GM10266 (cell line): ENCODE measurements around the gene OR2A1.
"Not testable (repeated sequence)": the region's sequence is repeated elsewhere in the genome, so short reads cannot be mapped to it uniquely, and the experiment has no call there.

Source experiments
- DNase-seq: peaks from one replicate; pipeline ENCODE4 v3.0.0; 2012; ENCODE audit errors: extremely low spot score

Gene OR2A1

GRCh38 chr7:144311872-144312469, at the start of gene OR2A1:
OR2A1 (plus strand) TSS chr7:144312419; CDS start chr7:144318125, 5,706 bp downstream.
- DNase-seq, result not testable (repeated sequence)

GRCh38 chr7:144264692-144265091, 47.5 kb upstream of the OR2A1 start, which contains the start of gene OR2A7:
OR2A7 (minus strand) TSS chr7:144264792; CDS start chr7:144259628, 5,164 bp downstream.
- not testable (repeated sequence) for DNase-seq

GRCh38 chr7:144269188-144269587, 43.0 kb upstream of the OR2A1 start, which contains the start of gene CTAGE8:
CTAGE8 (minus strand) TSS chr7:144269288; CDS start chr7:144269250, 38 bp downstream.
- not testable (repeated sequence) for DNase-seq

- not testable (repeated sequence) for DNase-seq
Observed at GRCh38 chr7:144275281-144275680, 36.9 kb upstream of the OR2A1 start.

- DNase-seq, result not testable (repeated sequence)
Observed at GRCh38 chr7:144280010-144280409, 32.2 kb upstream of the OR2A1 start.

- not testable (repeated sequence) for DNase-seq
Observed at GRCh38 chr7:144281981-144282380, 30.2 kb upstream of the OR2A1 start.

GRCh38 chr7:144282490-144282889, 29.7 kb upstream of the OR2A1 start:
- DNase-seq, result not testable (repeated sequence)

GRCh38 chr7:144283716-144284115, 28.5 kb upstream of the OR2A1 start:
- not testable (repeated sequence) for DNase-seq

- DNase-seq, result not testable (repeated sequence)
Observed at GRCh38 chr7:144287171-144287784, 24.9 kb upstream of the OR2A1 start.

- DNase-seq, result not testable (repeated sequence)
Observed at GRCh38 chr7:144291607-144292006, 20.6 kb upstream of the OR2A1 start.

- DNase-seq, result not testable (repeated sequence)
Observed at GRCh38 chr7:144292384-144293161, 19.6 kb upstream of the OR2A1 start.

GRCh38 chr7:144293794-144294499, 18.3 kb upstream of the OR2A1 start:
- DNase-seq, result not testable (repeated sequence)

GRCh38 chr7:144302578-144303303, 9.5 kb upstream of the OR2A1 start:
- DNase-seq, result not testable (repeated sequence)

- not testable (repeated sequence) for DNase-seq
Observed at GRCh38 chr7:144303607-144304006, 8.6 kb upstream of the OR2A1 start.

- not testable (repeated sequence) for DNase-seq
Observed at GRCh38 chr7:144305156-144305555, 7.1 kb upstream of the OR2A1 start.

GRCh38 chr7:144309702-144310101, 2.5 kb upstream of the OR2A1 start:
- DNase-seq, result not testable (repeated sequence)

- DNase-seq, result not testable (repeated sequence)
Observed at GRCh38 chr7:144311218-144311617, 1.0 kb upstream of the OR2A1 start.

- DNase-seq, result not testable (repeated sequence)
Observed at GRCh38 chr7:144317537-144317936, 5.3 kb downstream of the OR2A1 start.

- DNase-seq, result not testable (repeated sequence)
Observed at GRCh38 chr7:144319547-144319946, 7.3 kb downstream of the OR2A1 start.

GRCh38 chr7:144321677-144322206, 9.5 kb downstream of the OR2A1 start:
- DNase-seq, result not testable (repeated sequence)
